Left lung (tissue), 10 donors: ENCODE results near the gene PDE4B. TPM values are rescaled to one million over a fixed set of nuclear protein-coding genes. Genes with fewer than 3 reads are reported as not detected.

ENCODE experiments used
- ATAC-seq: fragments of 200-7000 bp; cut with Tn5 transposase; one replicate; pipeline ENCODE4 v1.9.1; 2020; ENCODE audit warnings: moderate library complexity
- DNase-seq, 4 donors: peaks; one replicate each; pipeline ENCODE4 v3.0.0-alpha.2; 2013 to 2020
- H3K27ac ChIP-seq, 2 donors: fragments of 200-600 bp; sonication (generic) in 1 of 2; one replicate each; pipeline versions ENCODE4 v1.5.0 to v1.8.0; 2020 to 2021
- H3K27me3 ChIP-seq, 2 donors: fragments of 200-600 bp; sonication (generic) in 1 of 2; one replicate each; pipeline versions ENCODE4 v1.5.0 to v1.8.0; 2020 to 2021
- H3K36me3 ChIP-seq, 2 donors: fragments of 200-600 bp; sonication (generic) in 1 of 2; one replicate each; pipeline versions ENCODE4 v1.5.0 to v1.8.0; 2020 to 2021
- H3K4me1 ChIP-seq, 2 donors: fragments of 200-600 bp; one replicate each; pipeline ENCODE4 v1.8.0; 2021
- H3K4me3 ChIP-seq, 2 donors: fragments of 200-600 bp; sonication (generic) in 1 of 2; one replicate each; pipeline versions ENCODE4 v1.5.0 to v1.8.0; 2020 to 2021; ENCODE audit warnings: mild to moderate bottlenecking in 1 of 2
- H3K9me3 ChIP-seq, 2 donors: fragments of 200-600 bp; sonication (generic) in 1 of 2; one replicate each; pipeline versions ENCODE4 v1.5.0 to v1.8.0; 2020 to 2021
- CTCF ChIP-seq, 2 donors: fragments of 200-600 bp; sonication (generic) in 1 of 2; IDR thresholded peaks; one replicate each; pipeline versions ENCODE4 v1.5.0 to v1.8.0; 2021; ENCODE audit warnings: antibody characterized with exemption in 2 of 2
- intact Hi-C, 2 donors: fragments of 100-400 bp; cut with DNase I; formaldehyde crosslinking; loops; one replicate each; pipeline versions ENCODE4 v1.11.2 to v1.14.2; 2022
- polyA plus RNA-seq, 6 donors: library from polyadenylated mRNA; unstranded; fragments of 120-200 nt; gene quantifications; one replicate each; pipeline ENCODE4 v1.2.1, GENCODE V29; 2013; ENCODE audit not compliant: insufficient read length in 6 of 6
- total RNA-seq, 2 donors: library from RNA; stranded (reverse); fragmentation: NEBNext Ultra II Directional; extraction: Animal tissue kit (Norgen Biotek cat#: 25700); gene quantifications; one replicate each; pipeline ENCODE4 v1.2.1, GENCODE V29; 2021
- donor health status: DM: no; HTN: yes; CAD: no.
- donor health status: DM: no; HTN: no; CAD: no.

The PDE4B gene
- total and polyA plus RNA-seq, 8 donors = 8.6 to 50.7 (median 19.2) TPM

GRCh38 chr1:66356605-66357004 lies 563.9 kb downstream of the PDE4B start:
- Histone ChIP-seq H3K4me3 (no peak overlapping the region), H3K27me3 (no peaks in the 10 kb centered on the region), H3K9me3 (no peaks in the 10 kb centered on the region), H3K36me3 (peaks cover 0 to 33% of the 10 kb centered on the region in 2 donors), H3K27ac (no peak overlapping the region), H3K4me1 (peaks cover 7 to 66% of the 10 kb centered on the region in 2 donors)
- ATAC-seq (no peak), DNase-seq (no peak)
- TF ChIP-seq CTCF (IDR thresholded peaks at IDR 0.05) = no peak
- intact Hi-C loops = no loop called here

- Histone ChIP-seq H3K27me3 (no peaks in the 10 kb centered on the region), H3K36me3 (peaks cover 0 to 37% of the 10 kb centered on the region in 2 donors), H3K4me1 (peaks cover 7 to 62% of the 10 kb centered on the region in 2 donors), H3K4me3 (no peak overlapping the region), H3K9me3 (no peaks in the 10 kb centered on the region), H3K27ac (no peak overlapping the region)
- no peak for TF ChIP-seq CTCF (IDR thresholded peaks at IDR 0.05)
- ATAC-seq (no peak), DNase-seq (no peak)
- intact Hi-C loops = no loop called here
Measured at GRCh38 chr1:66357021-66357420, 564.3 kb downstream of the PDE4B start.

GRCh38 chr1:66357478-66358197 lies 564.9 kb downstream of the PDE4B start:
- Histone ChIP-seq H3K27ac (no peak overlapping the region), H3K27me3 (no peaks in the 10 kb centered on the region), H3K4me1 (peaks cover 7 to 56% of the 10 kb centered on the region in 2 donors), H3K36me3 (peaks cover 0 to 43% of the 10 kb centered on the region in 2 donors), H3K4me3 (no peak overlapping the region), H3K9me3 (no peaks in the 10 kb centered on the region)
- no peak for TF ChIP-seq CTCF (IDR thresholded peaks at IDR 0.05)
- ATAC-seq (no peak), DNase-seq (no peak)
- intact Hi-C loops = no loop called here

- DNase-seq (no peak), ATAC-seq (peak; percentile 26)
- Histone ChIP-seq H3K4me1 (peaks cover 7 to 39% of the 10 kb centered on the region in 2 donors), H3K9me3 (no peaks in the 10 kb centered on the region), H3K36me3 (peaks cover 0 to 59% of the 10 kb centered on the region in 2 donors), H3K27me3 (no peaks in the 10 kb centered on the region), H3K27ac (no peak overlapping the region), H3K4me3 (no peak overlapping the region)
- no peak for TF ChIP-seq CTCF (IDR thresholded peaks at IDR 0.05)
- intact Hi-C loops = no loop called here
Measured at GRCh38 chr1:66359269-66359668, 566.6 kb downstream of the PDE4B start.

GRCh38 chr1:66359815-66360214 lies 567.1 kb downstream of the PDE4B start:
- ATAC-seq = no peak
- intact Hi-C loops = no loop called here

More at GRCh38 chr1:66359815-66360214, 567.1 kb downstream of the PDE4B start:
- H3K4me1 ChIP-seq = peaks cover 7 to 34% of the 10 kb centered on the region in 2 donors
- no peak overlapping the region for H3K27ac ChIP-seq
- no peak overlapping the region for H3K4me3 ChIP-seq
- H3K27me3 ChIP-seq = no peaks in the 10 kb centered on the region
- H3K36me3 ChIP-seq = peaks cover 0 to 65% of the 10 kb centered on the region in 2 donors
- DNase-seq = no peak
- no peak for TF ChIP-seq CTCF (IDR thresholded peaks at IDR 0.05)
- no peaks in the 10 kb centered on the region for H3K9me3 ChIP-seq
